Measurements from ENCODE around the gene SH2B3.

GRCh38 chr12:111439657-111440151, 34.0 kb downstream of the SH2B3 start:
- no peak for TF ChIP-seq POLR2A (IDR thresholded peaks at IDR 0.05)
- TF ChIP-seq CTCF (IDR thresholded peaks at IDR 0.05 in 8 of 11, conservative IDR thresholded peaks at IDR 0.05 in 3 of 11): no peak
- TF ChIP-seq POLR2AphosphoS5 (IDR thresholded peaks at IDR 0.05): no peak
